CD8-positive, alpha-beta memory T cell (primary cell): Measurements from ENCODE around the gene KNG1. TPM values are rescaled to one million over a fixed set of nuclear protein-coding genes. Genes with fewer than 3 reads are reported as not detected.
"Not testable (repeated sequence)": the region's sequence is repeated elsewhere in the genome, so short reads cannot be mapped to it uniquely, and the experiment has no call there.

Source experiments
- CTCF ChIA-PET: fragments of 350-600 bp; sonication (Branson Sonifier 250); formaldehyde crosslinking; loops from one replicate; lab custom pipeline; 2021; ENCODE audit warnings: antibody characterized with exemption; lab: Charles Lee
- POLR2A ChIA-PET: fragments of 350-600 bp; sonication (Branson Sonifier 250); formaldehyde crosslinking; loops from one replicate; lab custom pipeline; 2021; ENCODE audit warnings: antibody characterized with exemption; lab: Charles Lee
- DNase-seq, 5 donors: peaks; one replicate each; pipeline versions ENCODE4 v3.0.0 to v3.0.0-alpha.2; 2020 to 2022; ENCODE audit warnings: mixed read lengths in 1 of 5
- H3K27ac ChIP-seq: one replicate; pipeline ENCODE4 v1.7.0; 2013; ENCODE audit warnings: low read depth, mild to moderate bottlenecking, low read length, moderate library complexity
- H3K27me3 ChIP-seq: 2 replicates; pipeline ENCODE4 v1.7.0; 2013; ENCODE audit warnings: low read length, mild to moderate bottlenecking; ENCODE audit not compliant: insufficient read depth, poor library complexity, severe bottlenecking
- H3K36me3 ChIP-seq: 2 replicates; pipeline ENCODE4 v1.7.0; 2013; ENCODE audit warnings: mild to moderate bottlenecking, low read length, moderate library complexity; ENCODE audit not compliant: insufficient read depth
- H3K4me1 ChIP-seq: 2 replicates; pipeline ENCODE4 v1.7.0; 2013; ENCODE audit warnings: mild to moderate bottlenecking, low read length, moderate library complexity; ENCODE audit not compliant: insufficient read depth
- H3K4me3 ChIP-seq: 2 replicates; pipeline ENCODE4 v1.7.0; 2013; ENCODE audit warnings: mild to moderate bottlenecking, low read length
- H3K9me3 ChIP-seq: 2 replicates; pipeline ENCODE4 v1.7.0; 2013; ENCODE audit warnings: mild to moderate bottlenecking, low read length
- H3K27ac Mint-ChIP-seq, 8 donors: one replicate each; pipeline ENCODE4 v1.8.0; 2020 to 2021; ENCODE audit warnings: mixed read lengths in 8 of 8, mild to moderate bottlenecking in 6 of 8, inconsistent platforms in 3 of 8, moderate library complexity in 3 of 8
- H3K27me3 Mint-ChIP-seq, 2 donors: one replicate each; pipeline ENCODE4 v1.8.0; 2020 to 2021; ENCODE audit warnings: mixed read lengths in 2 of 2, mild to moderate bottlenecking in 1 of 2, moderate library complexity in 1 of 2
- H3K36me3 Mint-ChIP-seq, 3 donors: one replicate each; pipeline ENCODE4 v1.8.0; 2020 to 2021; ENCODE audit warnings: mixed read lengths in 3 of 3, inconsistent platforms in 1 of 3, mild to moderate bottlenecking in 1 of 3
- H3K4me1 Mint-ChIP-seq, 3 donors: one replicate each; pipeline ENCODE4 v1.8.0; 2020 to 2021; ENCODE audit warnings: mixed read lengths in 3 of 3, inconsistent platforms in 1 of 3, mild to moderate bottlenecking in 1 of 3
- H3K4me3 Mint-ChIP-seq, 7 donors: one replicate each; pipeline ENCODE4 v1.8.0; 2020 to 2021; ENCODE audit warnings: mixed read lengths in 7 of 7, mild to moderate bottlenecking in 6 of 7, moderate library complexity in 4 of 7, inconsistent platforms in 2 of 7
- H3K9me3 Mint-ChIP-seq, 5 donors: one replicate each; pipeline ENCODE4 v1.8.0; 2020 to 2022; ENCODE audit warnings: mixed read lengths in 5 of 5, mild to moderate bottlenecking in 3 of 5, moderate library complexity in 2 of 5, inconsistent platforms in 1 of 5
- polyA plus RNA-seq: library from polyadenylated mRNA; unstranded; fragments of 300-500 nt; fragmentation: Illumina TruSeq; gene quantifications from one replicate; pipeline ENCODE4 v1.2.3, GENCODE V29; 2021
- total RNA-seq, 2 experiments: library from RNA; stranded (reverse); gene quantifications; one replicate each; pipeline ENCODE4 v1.2.3, GENCODE V29; 2021

Gene KNG1
- total and polyA plus RNA-seq, 3 experiments from 2014 or later = not detected

DNA sequence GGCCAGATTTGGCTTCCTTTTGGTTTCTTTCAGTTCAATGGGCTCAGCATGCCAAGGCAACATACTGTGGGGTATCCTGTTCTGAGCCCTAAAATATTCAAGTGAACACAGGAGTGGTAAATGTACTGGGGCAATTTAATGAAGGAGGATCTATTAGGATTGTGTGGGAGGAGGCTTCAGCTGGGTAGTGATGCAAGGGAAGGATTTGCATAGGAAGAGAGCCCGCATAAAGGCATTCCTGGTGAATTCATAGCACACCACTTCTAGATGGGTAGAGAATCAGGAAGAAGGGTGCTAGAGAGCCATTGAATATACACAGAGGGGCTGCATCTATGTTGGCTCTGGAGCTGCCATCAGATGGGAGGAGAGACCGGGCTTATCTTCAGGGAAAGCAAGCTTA, 20.6 kb upstream of the KNG1 start:
- POLR2A ChIA-PET = no interaction called here
- Mint-ChIP-seq H3K4me1 (peaks cover 6 to 7% (median 7%) of the 10 kb centered on the region in 3 donors), H3K27me3 (peaks cover 6 to 28% of the 10 kb centered on the region in 2 donors), H3K27ac (no peak overlapping the region), H3K4me3 (no peak overlapping the region), H3K9me3 (no peaks in the 10 kb centered on the region), H3K36me3 (no peaks in the 10 kb centered on the region)
- Histone ChIP-seq H3K4me3 (no peak overlapping the region), H3K36me3 (no peaks in the 10 kb centered on the region), H3K9me3 (no peaks in the 10 kb centered on the region), H3K4me1 (peaks cover 5% of the 10 kb centered on the region), H3K27me3 (no peaks in the 10 kb centered on the region), H3K27ac (no peak overlapping the region)
- CTCF ChIA-PET = no interaction called here
- no peak for DNase-seq

DNA sequence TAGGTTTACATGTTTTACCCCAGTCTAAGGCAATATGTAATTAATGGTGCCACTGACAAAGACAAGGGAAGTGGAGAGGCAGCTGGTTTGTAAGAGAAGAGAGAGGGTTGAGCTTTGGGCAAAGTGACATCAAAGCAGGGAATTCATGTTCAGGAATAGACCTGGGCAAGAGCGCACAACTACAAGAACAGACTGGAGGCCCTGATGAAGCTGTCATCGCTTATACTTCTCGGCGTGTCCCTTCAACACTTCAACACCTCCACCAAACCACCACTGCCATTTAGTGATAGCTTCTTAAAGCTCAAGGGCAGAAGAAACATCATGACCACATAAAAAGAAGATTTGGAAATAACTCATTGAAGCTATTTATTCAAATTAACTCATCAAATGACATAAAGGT, 19.6 kb upstream of the KNG1 start:
- POLR2A ChIA-PET = no interaction called here
- H3K4me1 Mint-ChIP-seq = no peaks in the 10 kb centered on the region
- CTCF ChIA-PET = no interaction called here
- H3K36me3 Mint-ChIP-seq = no peaks in the 10 kb centered on the region
- H3K9me3 Mint-ChIP-seq = no peaks in the 10 kb centered on the region
- Histone ChIP-seq H3K4me3 (no peak overlapping the region), H3K4me1 (no peaks in the 10 kb centered on the region), H3K36me3 (no peaks in the 10 kb centered on the region), H3K27me3 (no peaks in the 10 kb centered on the region), H3K9me3 (no peaks in the 10 kb centered on the region), H3K27ac (no peak overlapping the region)
- H3K27me3 Mint-ChIP-seq = peaks cover 2 to 18% of the 10 kb centered on the region in 2 donors
- DNase-seq = no peak
- H3K4me3 Mint-ChIP-seq = no peak overlapping the region
- no peak overlapping the region for H3K27ac Mint-ChIP-seq

GRCh38 chr3:186700267-186700666, 16.9 kb upstream of the KNG1 start:
- Histone ChIP-seq H3K27me3 (no peaks in the 10 kb centered on the region), H3K36me3 (no peaks in the 10 kb centered on the region), H3K4me3 (no peak overlapping the region), H3K4me1 (no peaks in the 10 kb centered on the region), H3K27ac (peak overlapping the region; percentile 61), H3K9me3 (no peaks in the 10 kb centered on the region)
- no peak overlapping the region for H3K4me3 Mint-ChIP-seq
- H3K27ac Mint-ChIP-seq = no peak overlapping the region
- no peaks in the 10 kb centered on the region for H3K36me3 Mint-ChIP-seq
- POLR2A ChIA-PET = no interaction called here
- H3K9me3 Mint-ChIP-seq = no peaks in the 10 kb centered on the region
- no peaks in the 10 kb centered on the region for H3K4me1 Mint-ChIP-seq
- CTCF ChIA-PET = no interaction called here
- no peak for DNase-seq
- H3K27me3 Mint-ChIP-seq = peaks cover 11 to 17% of the 10 kb centered on the region in 2 donors

GRCh38 chr3:186702451-186702850, 14.7 kb upstream of the KNG1 start:
- POLR2A ChIA-PET, H3K36me3 ChIP-seq, H3K4me3 ChIP-seq, H3K27ac ChIP-seq, CTCF ChIA-PET, H3K9me3 Mint-ChIP-seq, H3K4me1 ChIP-seq, H3K9me3 ChIP-seq, H3K36me3 Mint-ChIP-seq, H3K27me3 ChIP-seq, H3K4me3 Mint-ChIP-seq, H3K27ac Mint-ChIP-seq, DNase-seq: not testable (repeated sequence)
- peaks cover 10 to 12% (median 11%) of the 10 kb centered on the region in 3 donors for H3K4me1 Mint-ChIP-seq
- peaks cover 16 to 30% of the 10 kb centered on the region in 2 donors for H3K27me3 Mint-ChIP-seq

- peaks cover 29 to 48% of the 10 kb centered on the region in 2 donors for H3K27me3 Mint-ChIP-seq
- H3K27ac ChIP-seq = no peak overlapping the region
- H3K4me3 ChIP-seq = no peak overlapping the region
- peaks cover 0 to 14% (median 1%) of the 10 kb centered on the region in 3 donors for H3K36me3 Mint-ChIP-seq
- DNase-seq = peak in 4 of 5 donors; percentile 4 to 49 (median 16)
- no peaks in the 10 kb centered on the region for H3K4me1 ChIP-seq
- H3K9me3 Mint-ChIP-seq = no peaks in the 10 kb centered on the region
- peak overlapping the region in 1 of 8 donors; percentile 34 for H3K27ac Mint-ChIP-seq
- no peaks in the 10 kb centered on the region for H3K36me3 ChIP-seq
- POLR2A ChIA-PET = no interaction called here
- H3K4me1 Mint-ChIP-seq = peaks cover 10 to 12% (median 11%) of the 10 kb centered on the region in 3 donors
- H3K4me3 Mint-ChIP-seq = peak overlapping the region in 1 of 7 donors; percentile 49
- CTCF ChIA-PET = no interaction called here
- no peaks in the 10 kb centered on the region for H3K9me3 ChIP-seq
- peaks cover 4% of the 10 kb centered on the region for H3K27me3 ChIP-seq
These were observed 11.0 kb upstream of the KNG1 start for GRCh38 chr3:186705882-186706780.

DNA sequence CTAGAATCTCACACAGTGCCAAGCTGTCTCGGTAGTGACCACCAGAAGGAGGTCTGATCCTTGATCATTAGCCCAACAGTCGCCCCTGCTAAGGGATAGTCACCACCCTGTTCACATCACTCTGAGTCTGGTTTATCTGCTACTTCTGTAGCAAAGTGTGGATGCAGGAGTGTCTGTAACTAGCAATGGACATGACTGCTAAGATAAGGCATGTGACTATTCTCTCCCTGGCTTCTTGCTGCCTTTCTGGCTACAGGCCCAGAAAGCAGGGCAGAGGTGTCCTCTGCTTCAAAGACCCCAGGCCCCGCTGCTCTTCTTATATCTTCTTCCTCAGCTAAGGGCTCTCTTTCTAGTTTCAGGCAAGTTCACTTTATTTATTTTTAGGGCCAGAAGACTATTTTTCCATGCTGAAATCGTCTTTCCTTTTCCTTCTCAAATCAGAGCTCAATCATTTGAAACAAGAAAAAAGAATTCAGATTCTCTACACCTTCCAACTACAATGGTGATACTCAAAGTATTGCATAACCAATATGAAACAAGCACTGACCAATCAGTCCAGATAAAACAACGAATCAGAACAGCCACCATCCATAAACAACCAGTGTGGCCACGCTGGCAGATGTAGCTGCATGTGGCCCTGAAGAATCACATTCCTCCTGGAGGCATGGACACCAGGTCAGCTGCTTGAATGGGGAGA, 8.0 kb upstream of the KNG1 start:
- Histone ChIP-seq H3K9me3 (no peaks in the 10 kb centered on the region), H3K4me3 (no peak overlapping the region), H3K4me1 (no peaks in the 10 kb centered on the region), H3K36me3 (no peaks in the 10 kb centered on the region), H3K27me3 (peaks cover 4% of the 10 kb centered on the region), H3K27ac (no peak overlapping the region)
- POLR2A ChIA-PET = no interaction called here
- peaks cover 32 to 58% of the 10 kb centered on the region in 2 donors for H3K27me3 Mint-ChIP-seq
- no peak overlapping the region for H3K27ac Mint-ChIP-seq
- H3K4me1 Mint-ChIP-seq = peaks cover 10 to 12% (median 11%) of the 10 kb centered on the region in 3 donors
- H3K9me3 Mint-ChIP-seq = no peaks in the 10 kb centered on the region
- H3K4me3 Mint-ChIP-seq = peak overlapping the region in 1 of 7 donors; percentile 3
- no peak for DNase-seq
- H3K36me3 Mint-ChIP-seq = peaks cover 0 to 14% (median 3%) of the 10 kb centered on the region in 3 donors
- CTCF ChIA-PET = no interaction called here

- DNase-seq, H3K9me3 ChIP-seq, CTCF ChIA-PET, H3K27ac ChIP-seq, POLR2A ChIA-PET, H3K27me3 ChIP-seq, H3K9me3 Mint-ChIP-seq, H3K27ac Mint-ChIP-seq, H3K4me1 ChIP-seq, H3K4me3 Mint-ChIP-seq, H3K4me3 ChIP-seq, H3K36me3 ChIP-seq: not testable (repeated sequence)
- Mint-ChIP-seq H3K36me3 (peaks cover 0 to 14% (median 3%) of the 10 kb centered on the region in 3 donors), H3K4me1 (peaks cover 10 to 11% (median 10%) of the 10 kb centered on the region in 3 donors), H3K27me3 (peaks cover 25 to 46% of the 10 kb centered on the region in 2 donors)
These were observed 6.5 kb upstream of the KNG1 start for GRCh38 chr3:186710694-186711093.

DNA sequence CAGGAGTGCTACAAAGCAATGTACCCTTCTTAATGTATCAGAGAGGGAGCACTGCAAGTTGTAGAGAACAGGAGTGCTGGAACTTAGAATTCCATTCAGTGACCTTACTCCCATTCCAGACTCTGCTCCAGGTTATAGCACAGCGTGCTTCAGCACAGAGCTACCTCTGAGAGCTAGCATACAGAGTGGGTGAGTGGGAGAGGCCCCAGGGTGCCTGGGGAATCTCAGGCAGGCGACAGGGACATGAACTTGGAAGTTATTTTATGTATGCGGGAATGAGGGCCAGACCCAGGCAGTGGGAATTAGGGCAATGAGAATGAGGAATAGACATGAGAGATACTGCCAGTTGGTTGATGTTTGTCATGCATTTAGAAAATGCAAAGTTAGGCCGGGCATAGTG, 3.7 kb upstream of the KNG1 start:
- Mint-ChIP-seq H3K9me3 (no peaks in the 10 kb centered on the region), H3K27me3 (peaks cover 13 to 25% of the 10 kb centered on the region in 2 donors)
- POLR2A ChIA-PET = no interaction called here

More for the DNA sequence above, 3.7 kb upstream of the KNG1 start:
- no peaks in the 10 kb centered on the region for H3K36me3 ChIP-seq
- no peak overlapping the region for H3K4me3 ChIP-seq
- Mint-ChIP-seq H3K36me3 (peaks cover 0 to 6% (median 2%) of the 10 kb centered on the region in 3 donors), H3K27ac (no peak overlapping the region), H3K4me3 (no peak overlapping the region), H3K4me1 (no peaks in the 10 kb centered on the region)
- H3K27me3 ChIP-seq = no peaks in the 10 kb centered on the region
- CTCF ChIA-PET = no interaction called here
- H3K9me3 ChIP-seq = no peaks in the 10 kb centered on the region
- DNase-seq = no peak
- H3K4me1 ChIP-seq = no peaks in the 10 kb centered on the region
- no peak overlapping the region for H3K27ac ChIP-seq
